NOMO-1 treated with dmso at 0.1 percent for 144 hours (cell line): ENCODE results near the gene WIPF2.
"Not testable (repeated sequence)": the region's sequence is repeated elsewhere in the genome, so short reads cannot be mapped to it uniquely, and the experiment has no call there.

Experiments used
- DNase-seq: peaks from one replicate; lab custom pipeline; 2025; ENCODE audit not compliant: unreplicated experiment; lab: John Stamatoyannopoulos, UW

WIPF2 gene

DNA sequence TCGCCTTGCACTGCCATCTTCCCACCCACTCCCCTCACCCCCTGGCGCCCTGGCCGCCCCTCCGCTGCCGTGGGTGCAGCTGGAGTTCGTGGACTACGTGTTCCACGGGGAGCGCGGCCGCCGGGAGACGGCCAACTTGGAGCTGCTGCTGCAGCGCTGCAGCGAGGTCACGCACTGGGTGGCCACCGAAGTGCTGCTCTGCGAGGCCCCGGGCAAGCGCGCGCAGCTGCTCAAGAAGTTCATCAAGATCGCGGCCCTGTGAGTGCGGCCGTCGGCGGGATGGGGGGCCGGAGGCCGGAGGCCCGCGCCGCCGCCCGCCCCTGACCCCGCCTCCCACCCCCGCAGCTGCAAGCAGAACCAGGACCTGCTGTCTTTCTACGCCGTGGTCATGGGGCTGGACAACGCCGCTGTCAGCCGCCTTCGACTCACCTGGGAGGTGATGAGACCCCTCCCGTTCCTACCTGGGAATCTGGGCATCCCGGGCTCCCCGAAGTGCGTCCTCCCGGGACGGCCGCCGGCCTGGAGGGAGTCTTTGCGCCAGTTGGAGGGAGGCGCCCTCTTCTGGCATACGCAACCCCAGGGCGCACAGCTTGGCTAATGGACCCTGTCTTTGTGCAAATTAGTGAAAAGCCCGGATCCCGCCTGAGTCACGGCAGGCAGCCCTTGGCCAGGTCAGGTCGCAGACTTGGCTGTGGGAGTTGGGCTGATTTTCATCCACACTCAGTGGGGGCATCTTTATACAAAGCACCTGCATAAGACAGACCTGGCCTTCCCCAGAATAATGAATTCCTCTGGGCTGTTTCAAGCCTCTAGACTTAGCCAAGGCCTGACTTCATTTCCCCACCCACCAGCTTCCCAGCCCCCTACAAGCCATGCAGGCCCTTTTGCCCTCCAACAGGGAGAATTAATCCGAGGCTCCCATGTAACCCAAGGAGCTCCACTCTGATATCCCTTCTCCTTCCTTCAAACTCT, 27.6 kb upstream of the WIPF2 start:
- peak; percentile 39 for DNase-seq

DNA sequence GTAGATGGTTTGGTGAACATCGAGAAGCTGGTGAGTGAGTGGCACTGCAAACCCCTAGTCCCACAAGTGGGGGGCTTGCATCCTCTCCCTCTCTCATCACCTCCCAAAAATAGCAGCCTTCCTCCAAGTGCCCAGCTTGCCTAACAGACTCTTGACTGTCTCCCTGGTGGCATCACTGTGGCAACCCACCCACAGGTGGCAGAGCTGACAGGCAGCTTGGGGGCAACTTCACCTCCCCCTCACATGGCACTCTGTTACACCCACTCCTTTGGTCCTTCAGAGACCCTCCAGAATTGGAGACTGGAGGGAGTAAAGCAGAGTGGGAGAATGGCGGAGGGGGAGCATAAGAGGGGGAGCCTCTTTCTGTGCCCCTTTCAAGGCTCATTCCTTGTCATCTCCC, 26.1 kb upstream of the WIPF2 start:
- DNase-seq = no peak

DNA sequence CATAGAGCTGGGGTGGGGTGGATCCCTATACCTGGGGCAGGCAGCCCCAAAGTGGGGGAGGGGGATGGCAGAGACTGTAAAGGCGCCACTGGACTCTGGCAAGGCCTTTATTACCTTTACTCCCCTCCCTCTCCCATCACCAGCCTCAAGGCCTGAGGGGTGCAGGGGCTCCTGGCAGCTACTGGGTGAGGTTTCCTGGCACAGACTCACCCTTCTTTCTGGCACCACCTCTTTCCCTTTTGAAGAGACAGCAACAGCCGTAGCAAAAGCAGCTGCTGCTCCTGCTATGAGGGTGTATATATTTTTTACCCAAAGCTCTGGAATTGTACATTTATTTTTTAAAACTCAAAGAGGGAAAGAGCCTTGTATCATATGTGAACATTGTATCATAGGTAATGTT, 24.3 kb upstream of the WIPF2 start:
- DNase-seq = no peak

DNA sequence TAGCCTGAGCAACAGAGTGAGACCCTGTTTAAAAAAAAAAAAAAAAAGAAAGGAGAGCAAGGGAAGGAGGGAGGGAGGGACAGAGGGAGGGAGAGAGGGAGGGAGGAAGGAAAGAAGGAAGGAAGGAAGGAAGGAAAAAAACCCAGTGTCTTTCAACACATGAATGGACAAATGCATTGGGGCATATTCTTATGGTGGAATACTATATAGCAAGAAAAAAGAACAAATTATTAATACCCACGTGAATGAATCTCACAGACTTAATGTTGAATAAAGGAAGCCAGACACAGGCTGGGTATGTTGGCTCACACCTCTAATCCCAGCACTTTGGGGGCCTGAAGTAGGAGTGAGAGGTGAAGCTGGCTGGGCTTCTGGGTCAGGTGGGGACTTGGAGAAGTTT, 21.6 kb upstream of the WIPF2 start:
- DNase-seq = no peak

DNA sequence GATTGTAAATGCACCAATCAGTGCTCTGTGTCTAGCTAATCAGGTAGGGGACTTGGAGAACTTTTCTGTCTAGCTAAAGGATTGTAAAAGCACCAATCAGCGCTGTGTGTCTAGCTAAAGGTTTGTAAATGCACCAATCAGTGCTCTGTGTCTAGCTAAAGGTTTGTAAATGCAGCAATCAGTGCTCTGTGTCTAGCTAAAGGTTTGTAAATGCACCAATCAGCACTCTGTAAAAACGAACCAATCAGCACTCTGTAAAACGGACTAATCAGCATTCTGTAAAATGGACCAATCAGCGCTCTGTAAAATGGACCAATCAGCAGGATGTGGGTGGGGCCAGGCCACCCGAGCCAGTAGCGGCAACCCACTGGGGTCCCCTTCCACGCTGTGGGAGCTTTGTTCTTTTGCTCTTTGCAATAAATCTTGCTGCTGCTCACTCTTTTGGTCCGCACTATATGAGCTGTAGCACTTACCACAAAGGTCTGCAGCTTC, 21.1 kb upstream of the WIPF2 start:
- not testable (repeated sequence) for DNase-seq

DNA sequence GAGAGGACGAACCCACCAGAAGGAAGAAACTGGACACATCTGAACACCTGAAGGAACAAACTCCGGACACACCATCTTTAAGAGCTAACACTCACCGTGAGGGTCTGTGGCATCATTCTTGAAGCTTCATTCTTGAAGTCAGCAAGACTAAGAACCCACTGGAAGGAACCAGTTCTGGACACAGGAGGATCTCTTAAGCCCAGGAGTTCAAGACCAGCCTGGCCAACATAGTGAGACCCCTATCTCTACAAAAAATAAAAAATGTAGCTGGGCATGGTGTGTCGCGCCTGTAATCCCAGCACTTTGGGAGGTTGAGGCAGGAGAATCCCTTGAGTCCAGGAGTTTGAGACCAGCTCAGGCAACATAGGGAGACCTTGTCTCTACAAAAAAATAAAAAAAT, 20.5 kb upstream of the WIPF2 start:
- no peak for DNase-seq

DNA sequence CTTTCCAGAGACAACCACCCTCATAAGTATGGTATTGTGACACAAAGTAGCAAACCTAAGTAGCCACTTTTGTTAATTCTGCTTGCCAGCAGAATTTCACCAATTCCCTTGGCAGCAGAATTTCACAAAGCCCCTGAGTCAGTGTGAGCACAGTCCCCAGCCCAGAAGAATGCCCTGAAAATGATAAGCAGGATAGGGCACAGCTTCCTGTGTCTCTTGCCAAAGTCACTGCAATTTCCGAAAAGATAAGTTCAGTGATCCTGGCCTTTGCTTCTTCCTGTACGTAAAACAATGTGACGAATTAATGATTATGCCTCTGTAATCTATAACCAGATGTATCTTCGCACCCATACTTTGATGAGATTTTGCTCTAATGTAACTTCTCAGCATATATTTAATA, 16.0 kb upstream of the WIPF2 start:
- no peak for DNase-seq

DNA sequence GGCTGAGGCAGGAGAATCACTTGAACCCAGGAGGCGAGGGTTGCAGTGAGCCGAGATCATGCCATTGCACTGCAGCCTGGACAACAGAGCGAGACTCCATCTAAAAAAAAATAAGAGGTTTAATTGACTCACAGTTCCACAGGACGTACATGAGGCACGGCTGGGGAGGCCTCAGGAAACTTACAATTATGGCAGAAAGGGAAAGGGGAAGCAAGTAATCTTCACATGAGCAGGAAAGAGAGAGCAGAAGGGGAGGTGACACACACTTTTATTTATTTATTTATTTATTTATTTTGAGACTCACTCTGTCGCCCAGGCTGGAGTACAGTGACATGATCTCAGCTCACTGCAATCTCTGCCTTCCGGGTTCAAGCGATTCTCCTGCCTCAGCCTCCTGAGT, 12.9 kb upstream of the WIPF2 start:
- not testable (repeated sequence) for DNase-seq

DNA sequence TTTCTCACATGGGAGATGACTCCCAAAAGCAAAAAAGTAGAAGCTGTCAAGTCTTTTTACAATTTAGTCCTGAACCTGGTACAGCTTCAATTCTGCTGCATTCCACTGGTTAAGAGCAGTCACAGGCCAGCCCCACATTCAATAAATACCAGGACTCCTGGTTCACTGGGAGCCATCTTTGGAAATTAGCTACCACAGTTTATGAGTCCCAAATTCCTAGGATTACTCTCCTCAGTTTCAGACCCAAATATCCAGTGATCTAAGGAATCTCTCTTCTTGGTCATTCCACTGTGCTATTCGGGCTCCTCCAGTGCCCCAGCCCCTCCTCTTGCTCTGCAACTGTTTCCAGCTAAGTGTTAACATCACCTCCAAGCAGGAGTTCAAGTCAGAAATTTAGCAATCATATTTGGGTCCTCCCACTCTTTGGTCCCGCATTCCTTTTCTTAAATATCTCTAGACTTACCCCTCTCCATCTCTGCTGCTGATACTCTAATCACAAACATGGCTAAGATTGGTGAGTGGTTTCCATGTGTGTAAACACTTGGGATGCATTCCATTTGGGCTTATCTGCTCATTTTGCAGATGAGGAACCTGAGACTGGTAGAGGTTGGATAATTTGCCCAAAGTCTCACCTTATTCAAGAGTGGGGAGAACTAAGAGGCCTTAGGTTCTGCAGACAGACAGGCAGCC, 9.6 kb upstream of the WIPF2 start:
- DNase-seq = no peak

DNA sequence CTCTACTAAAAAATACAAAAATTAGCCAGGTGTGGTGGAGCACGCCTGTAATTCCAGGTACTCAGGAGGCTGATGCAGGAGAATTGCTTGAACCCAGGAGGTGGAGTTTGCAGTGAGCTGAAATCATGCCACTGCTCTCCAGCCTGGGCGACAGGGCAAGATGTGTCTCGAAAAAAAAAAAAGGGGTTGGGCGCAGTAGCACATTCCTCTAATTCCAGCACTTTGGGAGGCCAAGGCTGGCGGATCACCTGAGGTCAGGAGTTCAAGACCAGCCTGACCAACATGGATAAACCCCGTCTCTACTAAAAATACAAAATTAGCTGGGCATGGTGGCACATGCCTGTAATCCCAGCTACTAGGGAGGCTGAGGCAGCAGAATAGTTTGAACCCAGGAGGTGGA, 5.2 kb upstream of the WIPF2 start:
- DNase-seq = not testable (repeated sequence)

DNA sequence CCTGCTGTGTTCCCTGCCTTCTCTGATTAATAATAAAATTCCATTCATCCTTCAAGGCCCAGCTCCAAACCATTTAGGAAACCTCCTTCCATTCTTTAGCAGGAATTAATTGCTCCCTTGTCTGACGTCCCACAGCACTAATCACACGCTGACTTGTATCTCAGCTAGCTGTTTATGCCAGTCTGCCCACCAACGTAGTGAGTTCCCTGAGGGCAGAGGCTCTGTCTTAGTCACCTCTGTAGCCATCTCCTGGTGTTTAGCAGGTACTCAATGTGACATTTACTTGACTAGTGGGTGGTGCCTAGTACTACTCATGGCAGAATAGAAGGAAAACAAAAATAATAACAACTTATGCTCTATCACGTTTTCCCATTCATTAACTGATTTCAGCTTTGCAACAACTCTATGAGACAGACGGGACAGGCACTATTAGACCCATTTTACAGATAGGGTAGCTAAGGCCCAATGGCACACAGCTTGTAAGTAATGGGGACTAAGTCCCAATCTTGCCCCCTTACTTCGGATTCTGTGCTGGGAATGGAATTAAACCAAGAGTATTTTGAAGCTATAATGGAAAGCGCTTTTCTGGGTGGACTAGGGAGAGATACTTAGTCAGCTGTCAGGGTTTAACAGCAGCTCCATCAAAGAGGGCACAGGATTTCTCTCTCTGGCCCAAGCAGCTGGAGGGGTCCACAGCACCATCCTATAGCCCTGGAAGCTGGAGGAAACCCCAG, 931 bp upstream of the WIPF2 start:
- DNase-seq = no peak

DNA sequence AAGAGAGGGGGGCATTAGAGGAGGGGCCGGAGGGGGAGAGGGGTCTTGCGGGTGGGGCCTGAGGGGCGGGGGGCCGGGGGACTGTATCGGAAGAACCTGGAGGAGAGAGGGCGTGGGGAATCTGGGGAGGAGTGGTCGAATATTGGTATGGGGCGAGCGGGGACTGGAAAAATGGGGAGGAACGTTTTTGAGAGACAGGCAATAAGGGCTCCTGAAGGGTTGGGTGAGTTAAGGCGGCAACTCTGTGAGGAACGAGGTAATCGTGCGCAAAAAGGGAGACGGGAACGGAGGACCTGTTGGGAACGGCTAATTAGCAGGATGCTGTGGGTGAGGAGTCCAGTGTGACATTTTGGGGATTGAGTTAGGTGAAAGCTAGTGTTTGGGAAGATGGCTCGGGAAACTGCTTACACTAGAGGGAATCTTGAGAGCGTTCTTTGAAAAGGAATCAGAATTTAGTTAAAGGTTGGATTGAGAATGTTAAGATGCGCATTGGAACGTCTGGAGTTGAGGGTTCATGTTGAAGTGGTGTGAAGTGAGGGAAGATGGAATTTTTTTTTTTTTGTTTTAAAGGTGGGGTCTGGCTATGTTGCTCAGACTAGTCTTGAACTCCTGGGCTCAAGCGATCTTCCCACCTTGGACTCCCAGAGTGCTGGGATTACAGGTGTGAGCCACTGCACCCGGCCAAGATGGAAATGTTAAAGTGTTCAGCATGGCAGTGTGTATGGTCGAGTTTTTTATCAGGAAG, 662 bp downstream of the WIPF2 start:
- DNase-seq = peak; percentile 60

DNA sequence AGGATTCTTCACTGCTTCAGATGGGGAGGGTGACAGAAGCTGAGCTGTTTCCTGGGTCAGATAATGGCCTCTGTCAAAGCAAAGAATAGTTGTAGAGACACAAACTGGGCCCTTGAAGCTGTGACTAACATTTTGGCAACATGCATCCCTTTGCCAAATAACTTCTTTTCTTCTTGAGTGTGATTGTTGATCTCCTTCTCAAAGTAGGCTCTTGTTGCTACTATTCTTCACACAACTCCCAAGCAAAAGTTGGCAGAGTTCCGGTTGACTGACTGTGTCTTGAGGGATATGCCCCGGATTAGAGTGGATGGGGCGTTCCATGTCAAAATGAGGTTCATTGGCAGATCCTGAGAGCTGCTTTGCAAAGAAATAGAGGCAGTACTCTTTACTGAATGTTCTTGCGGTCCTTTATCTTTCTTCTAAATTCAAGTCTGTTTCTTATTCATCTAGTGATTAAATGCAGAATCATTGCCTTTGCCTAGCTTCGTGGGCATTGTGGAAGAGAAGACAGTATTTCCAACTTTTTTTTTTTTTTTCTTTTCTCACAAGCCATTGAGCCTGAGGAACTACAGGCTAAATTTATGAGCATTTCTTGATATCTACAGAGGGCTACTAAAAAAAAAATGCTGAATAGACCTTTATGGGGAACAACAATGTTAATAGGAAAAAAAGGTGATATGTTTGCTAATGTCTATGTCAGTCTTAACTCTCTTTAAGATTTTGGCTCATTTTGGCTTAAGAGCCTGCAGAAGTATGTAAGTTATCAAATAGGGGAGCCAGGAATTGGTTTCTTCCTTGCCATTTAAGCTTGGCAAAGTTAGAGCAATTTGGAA, 5.8 kb downstream of the WIPF2 start:
- DNase-seq = no peak

DNA sequence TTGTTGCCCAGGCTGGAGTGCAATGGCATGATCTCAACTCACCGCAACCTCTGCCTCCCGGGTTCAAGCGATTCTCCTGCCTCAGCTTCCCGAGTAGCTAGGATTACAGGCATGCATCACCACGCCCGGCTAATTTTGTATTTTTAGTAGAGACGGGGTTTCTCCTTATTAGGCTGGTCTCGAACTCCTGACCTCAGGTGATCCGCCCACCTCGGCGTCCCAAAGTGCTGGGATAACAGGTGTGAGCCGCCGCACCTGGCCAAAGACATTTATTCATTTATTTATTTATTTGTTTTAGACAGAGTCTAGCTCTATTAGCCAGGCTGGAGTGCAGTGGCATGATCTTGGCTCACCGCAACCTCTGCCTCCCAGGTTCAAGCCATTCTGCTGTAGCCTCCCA, 10.0 kb downstream of the WIPF2 start:
- DNase-seq = not testable (repeated sequence)

DNA sequence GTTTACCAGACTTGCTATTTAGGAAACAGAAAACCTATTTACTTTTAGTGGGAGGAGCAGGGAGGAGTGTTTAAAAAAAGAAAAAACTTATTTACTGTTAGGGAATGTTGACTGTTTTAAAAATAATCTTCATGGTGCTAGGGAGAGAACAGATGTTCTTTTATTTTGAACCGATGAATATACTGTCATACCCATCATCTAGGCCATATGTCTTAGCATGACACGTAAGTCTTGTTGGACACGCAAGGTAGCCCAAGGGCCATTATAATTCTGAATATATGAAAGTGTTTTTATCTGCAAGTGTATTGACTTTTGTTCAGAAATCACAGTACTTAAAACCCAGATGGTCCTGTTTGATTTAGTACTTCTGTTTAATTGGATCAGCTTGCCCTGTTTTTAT, 11.6 kb downstream of the WIPF2 start:
- no peak for DNase-seq

DNA sequence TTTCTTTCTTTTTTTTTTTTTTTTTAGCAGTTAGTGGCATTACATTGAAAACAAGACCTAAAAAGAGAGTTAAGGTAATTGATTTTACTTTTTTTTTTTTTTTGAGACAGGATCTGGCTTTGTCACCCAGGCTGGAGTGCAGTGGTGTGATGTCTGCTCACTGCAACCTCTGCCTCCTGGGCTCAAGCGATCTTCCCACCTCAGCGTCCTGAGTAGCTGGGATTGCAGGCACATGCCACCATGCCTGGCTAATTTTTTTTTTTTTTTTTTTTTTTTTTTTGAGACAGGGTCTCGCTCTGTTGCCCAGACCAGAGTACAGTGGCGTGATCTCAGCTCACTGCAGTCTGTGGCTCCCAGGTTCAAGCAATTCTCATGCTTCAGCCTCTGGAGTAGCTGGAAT, 12.8 kb downstream of the WIPF2 start:
- DNase-seq = not testable (repeated sequence)

DNA sequence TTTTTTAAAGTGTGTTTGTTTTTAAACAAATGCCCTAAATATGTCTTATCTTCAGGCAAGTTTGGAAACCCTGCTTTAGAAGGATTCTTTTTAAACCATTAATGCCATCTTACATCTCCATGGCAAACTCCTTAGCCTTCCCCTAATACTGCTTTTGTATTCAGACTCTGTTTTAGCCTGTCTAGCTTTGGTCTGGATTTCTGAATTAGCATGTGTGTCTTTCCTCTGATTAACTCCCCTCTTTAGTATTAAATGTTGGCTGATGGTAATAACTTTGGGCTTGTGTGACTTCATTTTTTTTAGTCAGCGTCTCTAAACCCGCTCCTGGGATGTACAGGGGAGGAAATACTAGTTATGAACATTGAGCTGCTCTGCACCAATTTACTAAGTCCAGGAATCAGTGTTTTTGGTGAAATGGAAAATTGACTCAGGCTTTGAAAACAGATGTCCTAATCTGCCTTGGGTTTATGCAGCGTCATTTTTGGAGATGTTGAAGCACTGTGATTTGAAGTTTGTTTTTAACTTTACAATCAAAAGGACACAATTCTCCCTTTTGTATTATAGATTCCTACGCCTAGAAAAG, 22.2 kb downstream of the WIPF2 start:
- no peak for DNase-seq

DNA sequence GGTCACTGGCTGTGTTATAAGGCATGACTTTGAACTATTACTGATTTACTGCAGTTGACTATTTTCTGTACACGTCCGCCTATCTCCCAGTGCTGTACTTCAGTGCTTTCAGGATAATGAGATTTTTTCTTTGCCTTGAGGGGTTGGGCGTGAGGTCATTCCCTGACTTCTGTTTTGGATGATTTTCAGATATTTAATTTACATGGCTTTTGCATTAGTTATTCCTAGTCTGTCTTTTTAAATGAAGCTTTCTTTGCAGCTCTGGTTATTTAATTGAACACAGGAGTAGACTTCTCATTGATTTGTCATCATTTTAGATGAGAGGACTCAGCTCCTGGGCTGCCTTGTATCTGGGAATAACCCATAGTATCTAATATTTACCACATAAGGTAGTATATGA, 23.7 kb downstream of the WIPF2 start:
- DNase-seq = no peak

DNA sequence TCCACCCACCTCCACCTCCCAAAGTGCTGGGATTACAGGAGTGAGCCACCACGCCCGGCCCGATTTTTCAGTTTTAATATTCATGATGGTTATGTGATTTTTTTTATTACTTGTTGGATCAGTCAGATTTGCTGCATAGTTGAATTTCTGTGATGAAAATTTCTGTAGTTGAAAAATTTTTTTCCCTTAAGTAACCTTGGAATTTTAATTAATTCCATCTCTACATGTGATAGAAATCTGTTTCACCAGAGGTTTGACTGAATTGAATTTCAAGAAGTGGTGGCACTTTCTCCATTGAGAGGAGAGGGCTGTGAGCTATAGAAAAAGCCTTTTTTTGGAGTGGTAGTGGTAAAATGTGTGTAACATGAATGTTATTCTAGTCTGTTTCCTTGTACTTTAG, 24.7 kb downstream of the WIPF2 start:
- DNase-seq = no peak

DNA sequence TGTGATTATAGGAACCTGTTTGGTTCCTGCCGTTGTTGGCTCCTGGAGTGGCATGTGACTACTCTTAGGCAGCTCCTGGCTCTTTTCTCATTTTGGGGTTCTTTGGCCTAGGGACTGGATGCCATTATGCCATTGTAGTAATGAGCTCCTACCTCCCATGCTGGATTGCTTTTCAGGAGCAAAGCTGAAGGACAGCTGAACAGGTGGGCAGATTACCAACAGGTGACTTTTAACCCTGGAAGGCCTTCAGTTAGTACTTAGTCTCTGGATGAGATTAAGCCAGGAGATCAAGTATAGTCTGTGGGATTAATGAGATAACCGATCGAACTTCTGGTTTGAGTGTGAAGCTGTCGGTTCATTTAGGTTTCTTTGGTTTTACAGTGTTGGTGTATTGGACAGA, 25.2 kb downstream of the WIPF2 start:
- no peak for DNase-seq
